ENCODE data around the gene TINAG.
A peak's percentile ranks its signal among the peaks of the same experiment; 100 is the strongest.

TINAG gene

GRCh38 chr6:54404791-54405190, 96.5 kb downstream of the TINAG start:
- Histone ChIP-seq H3K4me3 (replicated peaks; ENCODE audit: low read depth, low read length) (no peak overlapping the region), H3K27me3 (replicated peaks; ENCODE audit: control insufficient read depth, insufficient read depth, low read length) (no peaks in the 10 kb centered on the region), H3K36me3 (ENCODE audit: control insufficient read depth, insufficient read depth, low read length) (no peaks in the 10 kb centered on the region)
- TF ChIP-seq CTCF (IDR thresholded peaks at IDR 0.05; ENCODE audit: insufficient read depth, low read length, poor library complexity, severe bottlenecking), result no peak
- no peak for DNase-seq (ENCODE audit: extremely low read depth, insufficient read length)

- no peak for DNase-seq (ENCODE audit: extremely low read depth, insufficient read length)
- Histone ChIP-seq H3K4me3 (replicated peaks; ENCODE audit: low read depth, low read length) (no peak overlapping the region), H3K27me3 (replicated peaks; ENCODE audit: control insufficient read depth, insufficient read depth, low read length) (no peaks in the 10 kb centered on the region), H3K36me3 (ENCODE audit: control insufficient read depth, insufficient read depth, low read length) (no peaks in the 10 kb centered on the region)
- no peak for TF ChIP-seq CTCF (IDR thresholded peaks at IDR 0.05; ENCODE audit: insufficient read depth, low read length, poor library complexity, severe bottlenecking)
Observed at GRCh38 chr6:54411767-54412166, 103.5 kb downstream of the TINAG start.

GRCh38 chr6:54415517-54415916, 107.3 kb downstream of the TINAG start:
- H3K27me3 ChIP-seq (replicated peaks; ENCODE audit: control insufficient read depth, insufficient read depth, low read length), result no peaks in the 10 kb centered on the region
- no peak for DNase-seq (ENCODE audit: extremely low read depth, insufficient read length)
- H3K36me3 ChIP-seq (ENCODE audit: control insufficient read depth, insufficient read depth, low read length), result no peaks in the 10 kb centered on the region
- no peak for TF ChIP-seq CTCF (IDR thresholded peaks at IDR 0.05; ENCODE audit: insufficient read depth, low read length, poor library complexity, severe bottlenecking)
- no peak overlapping the region for H3K4me3 ChIP-seq (replicated peaks; ENCODE audit: low read depth, low read length)

- no peak for TF ChIP-seq CTCF (IDR thresholded peaks at IDR 0.05; ENCODE audit: insufficient read depth, low read length, poor library complexity, severe bottlenecking)
- Histone ChIP-seq H3K4me3 (replicated peaks; ENCODE audit: low read depth, low read length) (no peak overlapping the region), H3K36me3 (ENCODE audit: control insufficient read depth, insufficient read depth, low read length) (no peaks in the 10 kb centered on the region), H3K27me3 (replicated peaks; ENCODE audit: control insufficient read depth, insufficient read depth, low read length) (no peaks in the 10 kb centered on the region)
- DNase-seq (ENCODE audit: extremely low read depth, insufficient read length), result no peak
Observed at GRCh38 chr6:54419885-54420284, 111.6 kb downstream of the TINAG start.

- TF ChIP-seq CTCF (IDR thresholded peaks at IDR 0.05; ENCODE audit: insufficient read depth, low read length, poor library complexity, severe bottlenecking), result no peak
- DNase-seq (ENCODE audit: extremely low read depth, insufficient read length), result peak; percentile 37
- H3K4me3 ChIP-seq (replicated peaks; ENCODE audit: low read depth, low read length), result no peak overlapping the region
- H3K27me3 ChIP-seq (replicated peaks; ENCODE audit: control insufficient read depth, insufficient read depth, low read length), result no peaks in the 10 kb centered on the region
- no peaks in the 10 kb centered on the region for H3K36me3 ChIP-seq (ENCODE audit: control insufficient read depth, insufficient read depth, low read length)
Observed at GRCh38 chr6:54426995-54427394, 118.8 kb downstream of the TINAG start.

- Histone ChIP-seq H3K27me3 (replicated peaks; ENCODE audit: control insufficient read depth, insufficient read depth, low read length) (no peaks in the 10 kb centered on the region), H3K4me3 (replicated peaks; ENCODE audit: low read depth, low read length) (no peak overlapping the region), H3K36me3 (ENCODE audit: control insufficient read depth, insufficient read depth, low read length) (no peaks in the 10 kb centered on the region)
- no peak for TF ChIP-seq CTCF (IDR thresholded peaks at IDR 0.05; ENCODE audit: insufficient read depth, low read length, poor library complexity, severe bottlenecking)
- DNase-seq (ENCODE audit: extremely low read depth, insufficient read length), result no peak
Observed at GRCh38 chr6:54427396-54427937, 119.2 kb downstream of the TINAG start.
